ENCODE data around the gene GPR171. TPM values are rescaled to one million over a fixed set of nuclear protein-coding genes. Genes with fewer than 3 reads are reported as not detected.
A peak's percentile ranks its signal among the peaks of the same experiment; 100 is the strongest.

GPR171 gene
- total RNA-seq, 2 donors from 2014 or later, result 20.7 to 33.8 TPM

- no peaks in the 10 kb centered on the region for H3K9me3 ChIP-seq (ENCODE audit: control insufficient read depth, low read length, poor library complexity, severe bottlenecking)
- H3K27ac Mint-ChIP-seq, result no peak overlapping the region
- no peaks in the 10 kb centered on the region for H3K4me1 Mint-ChIP-seq
- peaks cover 2% of the 10 kb centered on the region for H3K36me3 Mint-ChIP-seq (ENCODE audit: low read depth)
- ATAC-seq (peak; percentile 77), DNase-seq (no peak)
- H3K4me3 Mint-ChIP-seq, result no peak overlapping the region
- H3K27me3 Mint-ChIP-seq, result peaks cover 20% of the 10 kb centered on the region
Measured at GRCh38 chr3:151156618-151157216, 46.3 kb downstream of the GPR171 start.

GRCh38 chr3:151155409-151156128 lies 47.4 kb downstream of the GPR171 start:
- Mint-ChIP-seq H3K27ac (no peak overlapping the region), H3K27me3 (peaks cover 19% of the 10 kb centered on the region), H3K4me1 (no peaks in the 10 kb centered on the region), H3K36me3 (ENCODE audit: low read depth) (peaks cover 3% of the 10 kb centered on the region), H3K4me3 (no peak overlapping the region)
- ATAC-seq (no peak), DNase-seq (no peak)
- no peaks in the 10 kb centered on the region for H3K9me3 ChIP-seq (ENCODE audit: control insufficient read depth, low read length, poor library complexity, severe bottlenecking)

GRCh38 chr3:151154566-151154965 lies 48.5 kb downstream of the GPR171 start:
- DNase-seq, result no peak
- no peak overlapping the region for H3K27ac Mint-ChIP-seq

GRCh38 chr3:151152455-151153079 lies 50.4 kb downstream of the GPR171 start:
- H3K36me3 Mint-ChIP-seq (ENCODE audit: low read depth), result peaks cover 5% of the 10 kb centered on the region
- no peaks in the 10 kb centered on the region for H3K4me1 Mint-ChIP-seq
- no peak overlapping the region for H3K4me3 Mint-ChIP-seq
- H3K27ac Mint-ChIP-seq, result no peak overlapping the region
- ATAC-seq, result no peak
- peaks cover 30% of the 10 kb centered on the region for H3K27me3 Mint-ChIP-seq
- H3K9me3 ChIP-seq (ENCODE audit: control insufficient read depth, low read length, poor library complexity, severe bottlenecking), result no peaks in the 10 kb centered on the region
- DNase-seq, result no peak

More at GRCh38 chr3:151154566-151154965, 48.5 kb downstream of the GPR171 start:
- peaks cover 3% of the 10 kb centered on the region for H3K36me3 Mint-ChIP-seq (ENCODE audit: low read depth)
- no peaks in the 10 kb centered on the region for H3K4me1 Mint-ChIP-seq
- ATAC-seq, result no peak
- H3K27me3 Mint-ChIP-seq, result peaks cover 24% of the 10 kb centered on the region
- H3K9me3 ChIP-seq (ENCODE audit: control insufficient read depth, low read length, poor library complexity, severe bottlenecking), result no peaks in the 10 kb centered on the region
- H3K4me3 Mint-ChIP-seq, result no peak overlapping the region

Other genes starting within 250 kb of the GPR171 start
- gene CLRN1, start 230.5 kb downstream of the GPR171 start, total RNA-seq, result not detected
- 1 to 10 TPM; 1.8 to 6.2 TPM for gene MED12L, start 117.6 kb downstream of the GPR171 start, total RNA-seq
- gene P2RY14, start 75.3 kb upstream of the GPR171 start, total RNA-seq, result under 1 TPM; 0.26 to 0.90 TPM
- not detected for gene GPR87, start 113.6 kb upstream of the GPR171 start, total RNA-seq
- under 1 TPM; 0.26 to 0.82 TPM for gene P2RY13, start 126.3 kb upstream of the GPR171 start, total RNA-seq
- 10 to 100 TPM in 1 of 2 donors, under 1 TPM in 1; 0.62 to 19.8 TPM for gene P2RY12, start 181.5 kb upstream of the GPR171 start, total RNA-seq

Data from T-helper 17 cell (primary cell).